RWPE2 (cell line): Measurements from ENCODE around the gene BAD.
A peak's percentile ranks its signal among the peaks of the same experiment; 100 is the strongest.
"Not testable (repeated sequence)": the region's sequence is repeated elsewhere in the genome, so short reads cannot be mapped to it uniquely, and the experiment has no call there.

Experiments used
- ATAC-seq: fragments of 200-7000 bp; cut with Tn5 transposase; 3 replicates; pipeline ENCODE4 v1.9.1; 2021; ENCODE audit warnings: low read depth
- DNase-seq: peaks from one replicate; pipeline ENCODE4 v3.0.0-alpha.2; 2020; ENCODE audit warnings: low spot score
- H3K27ac ChIP-seq: fragments of 450-650 bp; 2 replicates; pipeline ENCODE4 v1.5.1; 2017; ENCODE audit warnings: mild to moderate bottlenecking; ENCODE audit not compliant: poor library complexity, severe bottlenecking
- H3K27me3 ChIP-seq: fragments of 250-450 bp; sonication (Bioruptor Pico); 2 replicates; pipeline ENCODE4 v1.5.1; 2021; ENCODE audit warnings: mild to moderate bottlenecking, moderate library complexity; ENCODE audit not compliant: insufficient read depth, poor library complexity, severe bottlenecking
- H3K36me3 ChIP-seq: fragments of 250-450 bp; sonication (Bioruptor Pico); 2 replicates; pipeline ENCODE4 v1.5.1; 2020; ENCODE audit warnings: low read depth, mild to moderate bottlenecking, moderate library complexity
- H3K4me1 ChIP-seq: fragments of 250-450 bp; sonication (Bioruptor Pico); 2 replicates; pipeline ENCODE4 v1.5.1; 2021; ENCODE audit warnings: mild to moderate bottlenecking, moderate library complexity; ENCODE audit not compliant: insufficient read depth, poor library complexity, severe bottlenecking
- H3K4me3 ChIP-seq: fragments of 250-450 bp; sonication (Bioruptor Pico); 2 replicates; pipeline ENCODE4 v1.5.1; 2021; ENCODE audit warnings: mild to moderate bottlenecking, moderate library complexity; ENCODE audit not compliant: severe bottlenecking
- H3K9me3 ChIP-seq: fragments of 250-450 bp; sonication (Bioruptor Pico); 2 replicates; pipeline ENCODE4 v1.5.1; 2021; ENCODE audit warnings: mild to moderate bottlenecking, moderate library complexity; ENCODE audit not compliant: severe bottlenecking
- TF ChIP-seq, protein P1 (sequence below): fragments of 450-650 bp; IDR thresholded peaks from one replicate; pipeline ENCODE4 v1.5.1; 2017; ENCODE audit warnings: mild to moderate bottlenecking, moderate library complexity; ENCODE audit not compliant: poor library complexity, severe bottlenecking

Gene BAD

DNA sequence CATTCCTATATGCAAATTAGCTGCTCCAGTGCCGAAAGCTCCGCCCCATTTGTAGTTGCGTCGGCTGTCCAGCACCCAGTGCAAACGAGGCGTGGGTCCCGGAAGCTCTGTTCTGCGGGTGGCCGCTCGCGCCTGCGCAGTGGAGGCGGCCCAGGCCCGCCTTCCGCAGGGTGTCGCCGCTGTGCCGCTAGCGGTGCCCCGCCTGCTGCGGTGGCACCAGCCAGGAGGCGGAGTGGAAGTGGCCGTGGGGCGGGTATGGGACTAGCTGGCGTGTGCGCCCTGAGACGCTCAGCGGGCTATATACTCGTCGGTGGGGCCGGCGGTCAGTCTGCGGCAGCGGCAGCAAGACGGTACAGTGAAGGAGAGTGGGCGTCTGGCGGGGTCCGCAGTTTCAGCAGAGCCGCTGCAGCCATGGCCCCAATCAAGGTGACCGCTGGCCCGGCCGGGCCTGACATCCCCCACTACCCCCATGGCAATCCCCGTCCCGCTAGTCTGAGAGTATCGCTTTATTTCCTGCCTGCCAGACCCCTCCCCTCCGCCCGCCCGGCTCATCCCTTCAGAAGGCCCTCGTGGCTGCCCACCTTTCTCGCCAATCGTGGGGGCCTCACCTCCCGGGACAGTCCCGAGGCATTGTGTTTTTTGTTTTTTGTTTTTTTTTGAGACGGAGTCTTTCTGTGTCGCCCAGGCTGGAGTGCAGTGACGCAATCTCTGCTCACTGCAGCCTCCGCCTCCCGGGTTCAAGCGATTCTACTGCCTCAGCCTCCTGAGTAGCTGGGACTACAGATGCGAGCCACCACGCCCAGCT is 33.7 kb upstream of the BAD start, which contains the start of gene PRDX5:
PRDX5 (plus strand) TSS at position 161 of the 805 bp plus-strand sequence; CDS start at position 256, 95 bp downstream.
- H3K27me3 ChIP-seq = no peaks in the 10 kb centered on the region
- H3K36me3 ChIP-seq = peaks cover 49% of the 10 kb centered on the region
- no peaks in the 10 kb centered on the region for H3K9me3 ChIP-seq
- peak; percentile 97 for DNase-seq
- H3K27ac ChIP-seq = peak within 1 kb of the TSS; percentile 95
- ATAC-seq = peak; percentile 62
- peaks cover 18% of the 10 kb centered on the region for H3K4me1 ChIP-seq
- H3K4me3 ChIP-seq = peak within 1 kb of the TSS; percentile 74
- TF ChIP-seq, protein P1, sequence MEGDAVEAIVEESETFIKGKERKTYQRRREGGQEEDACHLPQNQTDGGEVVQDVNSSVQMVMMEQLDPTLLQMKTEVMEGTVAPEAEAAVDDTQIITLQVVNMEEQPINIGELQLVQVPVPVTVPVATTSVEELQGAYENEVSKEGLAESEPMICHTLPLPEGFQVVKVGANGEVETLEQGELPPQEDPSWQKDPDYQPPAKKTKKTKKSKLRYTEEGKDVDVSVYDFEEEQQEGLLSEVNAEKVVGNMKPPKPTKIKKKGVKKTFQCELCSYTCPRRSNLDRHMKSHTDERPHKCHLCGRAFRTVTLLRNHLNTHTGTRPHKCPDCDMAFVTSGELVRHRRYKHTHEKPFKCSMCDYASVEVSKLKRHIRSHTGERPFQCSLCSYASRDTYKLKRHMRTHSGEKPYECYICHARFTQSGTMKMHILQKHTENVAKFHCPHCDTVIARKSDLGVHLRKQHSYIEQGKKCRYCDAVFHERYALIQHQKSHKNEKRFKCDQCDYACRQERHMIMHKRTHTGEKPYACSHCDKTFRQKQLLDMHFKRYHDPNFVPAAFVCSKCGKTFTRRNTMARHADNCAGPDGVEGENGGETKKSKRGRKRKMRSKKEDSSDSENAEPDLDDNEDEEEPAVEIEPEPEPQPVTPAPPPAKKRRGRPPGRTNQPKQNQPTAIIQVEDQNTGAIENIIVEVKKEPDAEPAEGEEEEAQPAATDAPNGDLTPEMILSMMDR = peak; percentile 79

DNA sequence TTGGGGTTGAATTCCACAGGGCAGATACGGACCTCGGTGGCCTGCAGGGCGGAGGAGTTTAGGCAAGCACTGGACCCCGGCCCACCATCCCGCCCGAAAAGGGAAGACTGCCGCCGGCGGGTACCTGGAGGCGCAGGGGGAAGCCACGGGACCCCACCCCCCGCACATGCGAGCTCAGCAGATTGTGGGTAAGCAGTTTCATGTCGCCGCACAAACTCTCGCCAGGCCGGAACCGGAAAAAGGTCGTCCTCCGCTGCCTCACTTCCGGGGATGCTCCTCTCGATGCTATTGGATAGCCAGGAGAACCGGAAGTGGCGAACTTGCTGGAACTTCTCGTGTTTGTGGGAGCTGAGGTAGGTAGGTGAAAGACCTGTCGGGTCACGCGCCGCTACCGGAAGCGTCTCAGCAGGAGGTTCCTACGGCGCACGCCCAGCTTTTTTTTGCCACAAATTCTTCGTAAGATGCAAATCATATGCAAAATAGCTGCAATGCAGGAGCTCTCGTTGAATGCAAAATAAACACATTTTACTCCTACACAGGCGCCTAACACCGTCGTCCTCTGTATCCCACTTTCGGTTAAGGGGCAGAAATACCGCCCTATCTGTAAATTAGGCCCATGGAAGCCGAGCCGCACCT is 33.0 kb upstream of the BAD start, which contains the start of gene TRMT112:
TRMT112 (minus strand) TSS at position 235 of the 636 bp plus-strand sequence; CDS start at position 202, 33 bp downstream.
- ATAC-seq (peak; percentile 68), DNase-seq (peak; percentile 99)
- Histone ChIP-seq H3K9me3 (no peaks in the 10 kb centered on the region), H3K27me3 (no peaks in the 10 kb centered on the region), H3K27ac (peak within 1 kb of the TSS; percentile 95), H3K4me3 (peak within 1 kb of the TSS; percentile 74), H3K36me3 (peaks cover 44% of the 10 kb centered on the region), H3K4me1 (peaks cover 18% of the 10 kb centered on the region)
- TF ChIP-seq, protein P1 = no peak

DNA sequence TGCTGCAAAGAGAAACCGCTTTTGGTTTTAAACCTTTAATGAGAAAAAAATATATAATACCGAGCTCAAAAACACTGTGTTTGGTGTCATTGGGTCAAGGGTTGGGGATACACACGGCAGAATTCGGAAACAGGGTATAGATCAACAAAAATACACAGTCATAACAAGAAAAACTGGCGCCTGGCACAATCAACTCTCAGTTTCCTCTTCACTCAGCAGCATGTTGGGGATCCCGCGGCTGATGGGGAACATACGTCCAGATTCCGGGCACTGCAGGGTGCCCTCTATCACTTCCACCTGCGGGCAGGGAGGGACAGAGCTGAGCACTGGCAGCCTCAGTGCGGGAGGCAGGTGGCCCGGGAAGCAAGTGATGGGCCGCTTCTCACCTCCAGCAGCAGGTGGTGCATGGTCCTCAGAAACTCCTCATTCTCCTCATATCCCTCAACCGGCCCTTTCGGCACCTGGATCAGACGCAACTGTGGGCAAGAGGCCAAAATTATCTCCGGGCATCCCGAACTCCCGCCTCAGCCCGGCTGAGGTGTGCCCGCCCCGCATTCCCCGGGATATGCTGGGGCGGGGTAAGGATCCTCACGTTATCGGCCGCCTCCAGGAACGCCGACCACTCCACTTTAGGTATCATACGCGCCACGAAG is 32.3 kb upstream of the BAD start:
- peak; percentile 5; the same call in 2 of the 3 replicates for ATAC-seq
- H3K36me3 ChIP-seq = peaks cover 38% of the 10 kb centered on the region
- peak overlapping the region; percentile 74 for H3K4me3 ChIP-seq
- peaks cover 12% of the 10 kb centered on the region for H3K4me1 ChIP-seq
- no peaks in the 10 kb centered on the region for H3K27me3 ChIP-seq
- peak; percentile 77 for DNase-seq
- TF ChIP-seq, protein P1 = peak; percentile 18
- no peaks in the 10 kb centered on the region for H3K9me3 ChIP-seq
- H3K27ac ChIP-seq = peak overlapping the region; percentile 95

DNA sequence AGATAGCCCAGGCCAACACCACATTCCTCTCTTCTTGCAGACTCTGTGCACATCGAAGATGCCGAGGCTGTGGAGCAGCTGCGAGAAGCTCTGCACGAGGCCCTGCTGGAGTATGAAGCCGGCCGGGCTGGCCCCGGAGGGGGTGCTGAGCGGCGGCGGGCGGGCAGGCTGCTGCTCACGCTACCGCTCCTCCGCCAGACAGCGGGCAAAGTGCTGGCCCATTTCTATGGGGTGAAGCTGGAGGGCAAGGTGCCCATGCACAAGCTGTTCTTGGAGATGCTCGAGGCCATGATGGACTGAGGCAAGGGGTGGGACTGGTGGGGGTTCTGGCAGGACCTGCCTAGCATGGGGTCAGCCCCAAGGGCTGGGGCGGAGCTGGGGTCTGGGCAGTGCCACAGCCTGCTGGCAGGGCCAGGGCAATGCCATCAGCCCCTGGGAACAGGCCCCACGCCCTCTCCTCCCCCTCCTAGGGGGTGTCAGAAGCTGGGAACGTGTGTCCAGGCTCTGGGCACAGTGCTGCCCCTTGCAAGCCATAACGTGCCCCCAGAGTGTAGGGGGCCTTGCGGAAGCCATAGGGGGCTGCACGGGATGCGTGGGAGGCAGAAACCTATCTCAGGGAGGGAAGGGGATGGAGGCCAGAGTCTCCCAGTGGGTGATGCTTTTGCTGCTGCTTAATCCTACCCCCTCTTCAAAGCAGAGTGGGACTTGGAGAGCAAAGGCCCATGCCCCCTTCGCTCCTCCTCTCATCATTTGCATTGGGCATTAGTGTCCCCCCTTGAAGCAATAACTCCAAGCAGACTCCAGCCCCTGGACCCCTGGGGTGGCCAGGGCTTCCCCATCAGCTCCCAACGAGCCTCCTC is 31.4 kb upstream of the BAD start:
- DNase-seq = peak; percentile 53
- H3K4me3 ChIP-seq, H3K9me3 ChIP-seq, H3K27me3 ChIP-seq, H3K4me1 ChIP-seq, ATAC-seq: not testable (repeated sequence)
- Histone ChIP-seq H3K27ac (peak overlapping the region; percentile 95), H3K36me3 (peaks cover 38% of the 10 kb centered on the region)
